WTC11 (cell line): ENCODE measurements around the gene SEC61A1. TPM values are rescaled to one million over a fixed set of nuclear protein-coding genes. Genes with fewer than 3 reads are reported as not detected.

Source experiments
- ATAC-seq: fragments of 200-7000 bp; cut with Tn5 transposase; 2 replicates; pipeline ENCODE4 v1.10.0; 2021; ENCODE audit warnings: mild to moderate bottlenecking, moderate library complexity
- CTCF ChIA-PET: fragments of 300-600 bp; sonication (Branson Sonifier 250); formaldehyde crosslinking; loops from one replicate; lab custom pipeline; 2021; ENCODE audit warnings: antibody characterized with exemption; lab: Charles Lee
- POLR2A ChIA-PET: fragments of 350-600 bp; sonication (Branson Sonifier 250); formaldehyde crosslinking; loops from one replicate; lab custom pipeline; 2021; ENCODE audit warnings: antibody characterized with exemption; lab: Charles Lee
- DNase-seq: peaks from one replicate; pipeline ENCODE4 v3.0.0; 2021; ENCODE audit warnings: low spot score
- H3K27ac Mint-ChIP-seq: 2 replicates; pipeline ENCODE4 v1.8.0; 2021; ENCODE audit warnings: mixed read lengths
- H3K27me3 Mint-ChIP-seq: 2 replicates; pipeline ENCODE4 v1.8.0; 2021; ENCODE audit warnings: low read depth, mild to moderate bottlenecking, moderate library complexity, mixed read lengths
- H3K36me3 Mint-ChIP-seq: 2 replicates; pipeline ENCODE4 v1.8.0; 2021; ENCODE audit warnings: mixed read lengths
- H3K4me1 Mint-ChIP-seq: 2 replicates; pipeline ENCODE4 v1.8.0; 2022; ENCODE audit warnings: mixed read lengths
- H3K4me3 Mint-ChIP-seq: 2 replicates; pipeline ENCODE4 v1.8.0; 2021; ENCODE audit warnings: mild to moderate bottlenecking, moderate library complexity, mixed read lengths
- H3K9me3 Mint-ChIP-seq: 2 replicates; pipeline ENCODE4 v1.8.0; 2021; ENCODE audit warnings: mixed read lengths
- CDX4 ChIP-seq: fragments of 250-450 bp; sonication (Bioruptor Pico); IDR thresholded peaks from 2 replicates; pipeline ENCODE4 v1.9.0; 2021; ENCODE audit warnings: moderate library complexity, mild to moderate bottlenecking, inconsistent platforms, borderline replicate concordance
- ELF4 ChIP-seq: sonication (generic); formaldehyde crosslinking; IDR thresholded peaks from 2 replicates; pipeline ENCODE4 v1.8.1; 2022; ENCODE audit warnings: low read depth, mild to moderate bottlenecking, moderate library complexity, missing genetic modification reagents
- GRHL2 ChIP-seq: fragments of 250-450 bp; sonication (Bioruptor Pico); IDR thresholded peaks from 2 replicates; pipeline ENCODE4 v1.8.0; 2022; ENCODE audit warnings: mild to moderate bottlenecking, moderate library complexity; ENCODE audit not compliant: insufficient replicate concordance, severe bottlenecking
- MXD4 ChIP-seq: fragments of 250-450 bp; sonication (Bioruptor Pico); IDR thresholded peaks from 2 replicates; pipeline ENCODE4 v1.8.0; 2021; ENCODE audit warnings: mild to moderate bottlenecking, moderate library complexity, borderline replicate concordance
- RELA ChIP-seq: sonication (generic); formaldehyde crosslinking; IDR thresholded peaks from 2 replicates; pipeline ENCODE4 v1.8.1; 2022; ENCODE audit warnings: missing genetic modification reagents, mild to moderate bottlenecking, borderline replicate concordance
- ZNF138 ChIP-seq: sonication (generic); formaldehyde crosslinking; conservative IDR thresholded peaks from 2 replicates; pipeline ENCODE4 v1.8.1; 2022; ENCODE audit warnings: mild to moderate bottlenecking, moderate library complexity, missing genetic modification reagents
- ZNF232 ChIP-seq: sonication (generic); formaldehyde crosslinking; IDR thresholded peaks from 2 replicates; pipeline ENCODE4 v1.8.0; 2022; ENCODE audit warnings: mild to moderate bottlenecking, missing genetic modification reagents
- ZNF532 ChIP-seq: fragments of 250-450 bp; sonication (Bioruptor Pico); IDR thresholded peaks from 2 replicates; pipeline ENCODE4 v1.9.0; 2021; ENCODE audit warnings: mild to moderate bottlenecking, borderline replicate concordance
- total RNA-seq: library from RNA; stranded (reverse); gene quantifications from 3 replicates; pipeline ENCODE4 v1.2.3, GENCODE V29; 2021
- TF ChIP-seq, protein P1 (sequence below): sonication (generic); formaldehyde crosslinking; IDR thresholded peaks from 2 replicates; pipeline ENCODE4 v1.8.0; 2022; ENCODE audit warnings: mild to moderate bottlenecking, missing genetic modification reagents
- TF ChIP-seq, protein P2 (sequence below): sonication (generic); formaldehyde crosslinking; IDR thresholded peaks from 2 replicates; pipeline ENCODE4 v1.8.1; 2022; ENCODE audit warnings: missing genetic modification reagents, borderline replicate concordance

SEC61A1 gene
- total RNA-seq, 1 experiment from 2014 or later = 152 TPM

DNA sequence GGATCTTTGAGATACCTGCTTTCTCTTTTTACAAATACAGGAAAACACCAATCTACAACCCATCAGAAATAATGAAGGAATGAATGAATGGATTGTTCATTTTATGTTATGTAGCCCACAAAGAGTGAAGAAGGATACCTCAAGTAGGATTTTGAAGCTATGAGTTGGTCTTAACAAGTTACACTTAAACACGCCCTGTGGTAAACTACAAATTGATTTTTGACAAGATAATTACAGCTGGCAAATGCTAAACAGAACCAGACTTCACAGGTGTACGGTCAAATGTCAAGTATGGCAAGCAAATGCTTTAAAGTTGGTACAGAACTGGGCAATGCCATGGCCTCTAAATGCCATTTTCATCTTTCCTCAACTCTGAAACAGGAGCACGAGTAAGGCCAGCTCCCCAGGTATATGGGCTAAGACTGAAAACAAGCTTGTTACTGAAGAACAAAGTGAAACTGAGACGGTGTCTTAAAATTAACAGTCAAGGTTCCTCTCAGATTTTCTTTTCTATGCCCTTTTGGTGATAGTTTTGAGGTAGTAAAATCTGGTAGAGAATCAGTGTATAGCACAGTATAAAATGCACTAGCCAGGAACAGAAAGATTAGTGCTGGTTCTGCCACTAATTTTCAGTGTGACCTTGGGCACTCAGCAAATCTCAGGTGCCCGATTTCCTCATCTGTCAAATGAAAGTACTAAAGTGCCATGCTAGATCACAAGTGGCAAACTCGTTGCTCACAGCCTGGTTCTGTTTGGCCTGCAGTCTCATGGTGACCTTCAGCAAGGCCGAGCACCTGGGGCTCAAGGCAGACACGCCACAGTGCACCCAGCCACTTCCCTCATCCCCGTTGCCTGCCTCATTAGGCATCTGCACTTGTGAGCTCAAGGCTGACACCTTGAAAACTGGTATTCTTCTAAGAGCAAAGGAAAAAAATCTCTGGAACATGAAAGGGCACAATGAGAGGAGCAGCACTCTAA lies 61.9 kb downstream of the SEC61A1 start:
- H3K27ac Mint-ChIP-seq = no peak overlapping the region
- H3K4me3 Mint-ChIP-seq = no peak overlapping the region
- CTCF ChIA-PET = no interaction called here
- POLR2A ChIA-PET = no interaction called here
- TF ChIP-seq CDX4 (CRISPR knock-in tag) (no peak), ZNF532 (CRISPR knock-in tag) (no peak), GRHL2 (CRISPR knock-in tag) (no peak), ELF4 (CRISPR knock-in tag) (no peak), ZNF232 (CRISPR knock-in tag) (no peak), ZNF138 (CRISPR knock-in tag) (no peak), MXD4 (CRISPR knock-in tag) (no peak), RELA (CRISPR knock-in tag) (no peak)
- TF ChIP-seq, protein P1, sequence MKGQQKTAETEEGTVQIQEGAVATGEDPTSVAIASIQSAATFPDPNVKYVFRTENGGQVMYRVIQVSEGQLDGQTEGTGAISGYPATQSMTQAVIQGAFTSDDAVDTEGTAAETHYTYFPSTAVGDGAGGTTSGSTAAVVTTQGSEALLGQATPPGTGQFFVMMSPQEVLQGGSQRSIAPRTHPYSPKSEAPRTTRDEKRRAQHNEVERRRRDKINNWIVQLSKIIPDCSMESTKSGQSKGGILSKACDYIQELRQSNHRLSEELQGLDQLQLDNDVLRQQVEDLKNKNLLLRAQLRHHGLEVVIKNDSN (CRISPR knock-in tag) = no peak
- TF ChIP-seq, protein P2, sequence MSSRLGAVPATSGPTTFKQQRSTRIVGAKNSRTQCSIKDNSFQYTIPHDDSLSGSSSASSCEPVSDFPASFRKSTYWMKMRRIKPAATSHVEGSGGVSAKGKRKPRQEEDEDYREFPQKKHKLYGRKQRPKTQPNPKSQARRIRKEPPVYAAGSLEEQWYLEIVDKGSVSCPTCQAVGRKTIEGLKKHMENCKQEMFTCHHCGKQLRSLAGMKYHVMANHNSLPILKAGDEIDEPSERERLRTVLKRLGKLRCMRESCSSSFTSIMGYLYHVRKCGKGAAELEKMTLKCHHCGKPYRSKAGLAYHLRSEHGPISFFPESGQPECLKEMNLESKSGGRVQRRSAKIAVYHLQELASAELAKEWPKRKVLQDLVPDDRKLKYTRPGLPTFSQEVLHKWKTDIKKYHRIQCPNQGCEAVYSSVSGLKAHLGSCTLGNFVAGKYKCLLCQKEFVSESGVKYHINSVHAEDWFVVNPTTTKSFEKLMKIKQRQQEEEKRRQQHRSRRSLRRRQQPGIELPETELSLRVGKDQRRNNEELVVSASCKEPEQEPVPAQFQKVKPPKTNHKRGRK (CRISPR knock-in tag) = no peak
- H3K36me3 Mint-ChIP-seq = peaks cover 74% of the 10 kb centered on the region
- DNase-seq (no peak), ATAC-seq (no peak)
- H3K27me3 Mint-ChIP-seq = no peaks in the 10 kb centered on the region
- no peaks in the 10 kb centered on the region for H3K9me3 Mint-ChIP-seq
- H3K4me1 Mint-ChIP-seq = peaks cover 8% of the 10 kb centered on the region

Other genes with a start within 250 kb of the SEC61A1 start
- gene MGLL, start 229.9 kb upstream of the SEC61A1 start, total RNA-seq = 0.73 to 0.96 TPM (median 0.94 TPM) in 3 replicates
- 0.22 to 0.66 TPM (median 0.30 TPM) in 3 replicates for gene KBTBD12, start 137.2 kb upstream of the SEC61A1 start, total RNA-seq
- 116 to 121 TPM (median 118 TPM) in 3 replicates for gene RUVBL1, start 71.4 kb downstream of the SEC61A1 start, total RNA-seq
- gene EEFSEC, start 101.0 kb downstream of the SEC61A1 start, total RNA-seq = 13.7 to 16.9 TPM (median 16.1 TPM) in 3 replicates